ENCODE measurements around the gene GOLGA8S.
"Not testable (repeated sequence)": the region's sequence is repeated elsewhere in the genome, so short reads cannot be mapped to it uniquely, and the experiment has no call there.

GOLGA8S gene, protein sequence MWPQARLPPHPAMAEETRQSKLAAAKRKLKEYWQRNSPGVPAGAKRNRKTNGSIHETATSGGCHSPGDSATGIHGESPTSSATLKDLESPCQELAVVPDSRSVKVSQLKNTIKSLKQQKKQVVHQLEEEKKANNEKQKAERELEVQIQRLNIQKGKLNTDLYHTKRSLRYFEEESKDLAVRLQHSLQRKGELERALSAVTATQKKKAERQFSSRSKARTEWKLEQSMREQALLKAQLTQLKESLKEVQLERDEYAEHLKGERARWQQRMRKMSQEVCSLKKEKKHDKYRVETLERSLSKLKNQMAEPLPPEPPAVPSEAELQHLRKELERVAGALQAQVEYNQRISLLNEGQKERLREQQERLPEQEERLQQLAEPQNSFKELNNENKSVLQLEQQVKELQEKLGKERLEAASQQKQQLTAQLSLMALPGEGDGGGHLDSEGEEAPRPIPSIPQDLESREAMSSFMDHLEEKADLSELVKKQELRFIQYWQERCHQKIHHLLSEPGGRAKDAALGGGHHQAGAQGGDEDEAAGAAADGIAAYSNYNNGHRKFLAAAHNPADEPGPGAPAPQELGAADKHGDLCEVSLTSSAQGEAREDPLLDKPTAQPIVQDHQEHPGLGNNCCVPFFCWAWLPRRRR

DNA sequence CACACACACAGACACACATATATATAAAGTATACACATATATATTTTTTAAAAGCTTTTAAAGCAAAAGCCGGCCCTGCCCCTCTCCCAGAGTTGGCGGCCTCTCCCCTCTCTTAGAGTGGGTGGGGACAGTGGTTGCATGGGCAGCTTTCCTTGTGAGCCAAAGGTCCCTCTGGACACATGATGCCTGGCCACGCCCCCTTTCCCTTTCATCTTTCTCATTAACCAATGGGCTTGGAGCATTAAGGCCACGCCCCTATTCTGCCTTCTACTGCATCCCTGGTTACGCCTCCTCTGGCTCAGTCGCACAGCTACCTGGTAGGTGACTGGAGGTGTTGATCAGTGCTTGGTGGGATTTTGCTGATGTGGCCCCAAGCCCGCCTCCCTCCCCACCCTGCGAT lies at the start of gene GOLGA8S:
TSS of gene GOLGA8S (plus strand) at position 301 of the 400 bp plus-strand sequence. CDS start at position 363, 62 bp downstream.
- not testable (repeated sequence) for H3K4me3 Mint-ChIP-seq; H3K36me3 Mint-ChIP-seq (ENCODE audit: low read depth); H3K27ac Mint-ChIP-seq; H3K9me3 Mint-ChIP-seq; H3K27me3 Mint-ChIP-seq (ENCODE audit: low read depth); H3K4me1 Mint-ChIP-seq

DNA sequence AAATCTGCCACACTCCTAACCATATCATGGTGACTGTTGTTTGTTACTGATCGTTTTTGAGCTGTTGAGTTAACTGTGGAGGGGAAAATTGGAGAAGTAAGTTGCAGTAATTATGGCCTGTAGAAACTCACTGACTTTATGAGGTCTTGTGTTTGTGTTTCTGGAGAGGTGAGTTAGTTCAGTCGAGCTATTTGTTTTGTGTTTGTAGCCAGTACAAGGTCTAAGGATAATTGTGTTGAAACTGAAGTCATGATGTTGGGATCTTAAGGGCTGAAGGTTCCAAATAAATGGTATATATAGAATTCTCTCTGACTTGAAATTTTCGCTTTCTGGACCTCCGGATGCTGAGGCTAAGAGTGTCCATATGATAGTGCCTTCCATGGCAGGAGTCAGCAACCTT lies 49.7 kb upstream of the GOLGA8S start:
- H3K4me1 Mint-ChIP-seq; H3K27me3 Mint-ChIP-seq (ENCODE audit: low read depth); H3K9me3 Mint-ChIP-seq: not testable (repeated sequence)
- Mint-ChIP-seq H3K36me3 (ENCODE audit: low read depth) (peaks cover 22% of the 10 kb centered on the region), H3K27ac (peak overlapping the region; percentile 29 to 91 (median 84)), H3K4me3 (peak overlapping the region; percentile 89 to 93 (median 90))

DNA sequence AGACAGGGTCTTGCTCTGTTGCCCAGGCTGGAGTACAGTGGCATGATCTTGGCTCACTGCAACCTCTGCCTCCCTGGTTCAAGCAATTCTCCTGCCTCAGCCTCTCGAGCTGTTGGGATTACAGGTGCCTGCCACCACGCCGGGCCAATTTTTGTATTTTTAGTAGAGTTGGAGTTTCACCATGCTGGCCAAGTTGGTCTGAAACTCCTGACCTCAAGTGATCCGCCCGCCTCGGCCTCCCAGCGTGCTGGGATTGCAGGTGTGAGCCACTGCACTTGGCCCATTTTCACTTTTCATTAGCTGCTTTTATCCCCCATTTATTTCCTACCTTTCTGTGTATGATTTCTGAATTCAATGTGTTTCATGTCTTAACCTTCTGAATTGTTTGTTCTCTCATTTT lies 48.6 kb upstream of the GOLGA8S start:
- Mint-ChIP-seq H3K4me3 (peak overlapping the region; percentile 39 to 71 (median 70)), H3K36me3 (ENCODE audit: low read depth) (peaks cover 28% of the 10 kb centered on the region)
- H3K9me3 Mint-ChIP-seq; H3K27me3 Mint-ChIP-seq (ENCODE audit: low read depth); H3K4me1 Mint-ChIP-seq; H3K27ac Mint-ChIP-seq: not testable (repeated sequence)

- not testable (repeated sequence) for H3K27ac Mint-ChIP-seq
These were observed 43.3 kb upstream of the GOLGA8S start for GRCh38 chr15:23311233-23311632.

DNA sequence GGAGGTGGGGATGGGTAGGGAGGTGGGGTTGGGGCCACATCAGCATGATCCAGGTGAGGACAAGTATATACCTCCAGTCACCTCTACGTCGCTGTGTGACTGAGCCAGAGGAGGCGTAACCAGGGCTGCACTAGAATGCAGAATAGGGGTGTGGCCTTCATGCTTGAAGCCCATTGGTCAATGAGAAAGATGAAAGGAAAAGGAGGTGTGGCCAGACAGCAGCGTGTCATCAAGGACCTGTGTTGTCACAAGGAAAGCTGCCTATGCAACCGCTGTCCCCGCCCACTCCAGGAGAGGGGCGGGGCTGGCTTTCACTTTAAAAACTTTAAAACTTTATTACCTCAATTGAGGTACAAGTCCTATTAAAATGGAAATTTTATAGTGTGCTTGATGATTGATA lies 20.5 kb upstream of the GOLGA8S start, which contains the start of gene GOLGA6L26:
TSS of gene GOLGA6L26 (minus strand) at position 101 of the 400 bp plus-strand sequence. CDS start at position 40, 61 bp downstream.
- H3K4me3 Mint-ChIP-seq; H3K9me3 Mint-ChIP-seq; H3K36me3 Mint-ChIP-seq (ENCODE audit: low read depth); H3K27ac Mint-ChIP-seq; H3K27me3 Mint-ChIP-seq (ENCODE audit: low read depth); H3K4me1 Mint-ChIP-seq: not testable (repeated sequence)

More at GRCh38 chr15:23311233-23311632, 43.3 kb upstream of the GOLGA8S start:
- not testable (repeated sequence) for H3K4me1 Mint-ChIP-seq; H3K27me3 Mint-ChIP-seq (ENCODE audit: low read depth); H3K4me3 Mint-ChIP-seq; H3K9me3 Mint-ChIP-seq
- peaks cover 30% of the 10 kb centered on the region for H3K36me3 Mint-ChIP-seq (ENCODE audit: low read depth)

DNA sequence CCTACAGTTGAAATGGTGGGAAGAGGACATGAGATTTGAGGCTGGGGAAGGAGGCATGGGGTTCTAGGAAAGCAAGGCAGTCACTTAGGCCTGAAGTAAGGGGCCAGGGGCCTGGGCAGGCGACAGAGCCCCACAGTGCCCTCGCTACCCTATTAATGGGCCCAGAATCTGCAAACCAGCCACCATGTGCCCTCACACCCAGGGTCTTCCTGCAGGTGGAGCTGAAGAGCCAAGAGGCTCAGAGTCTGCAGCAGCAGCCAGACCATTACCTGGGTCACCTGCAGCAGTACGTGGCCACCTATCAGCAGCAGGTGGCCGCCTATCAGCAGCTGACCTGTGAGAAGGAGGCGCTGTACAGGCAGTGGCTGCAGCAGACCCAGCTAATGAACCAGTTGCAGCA lies 8.1 kb downstream of the GOLGA8S start:
- H3K4me1 Mint-ChIP-seq; H3K36me3 Mint-ChIP-seq (ENCODE audit: low read depth); H3K9me3 Mint-ChIP-seq; H3K4me3 Mint-ChIP-seq; H3K27me3 Mint-ChIP-seq (ENCODE audit: low read depth); H3K27ac Mint-ChIP-seq: not testable (repeated sequence)

GRCh38 chr15:23364261-23364660 lies 9.7 kb downstream of the GOLGA8S start:
- H3K9me3 Mint-ChIP-seq; H3K27me3 Mint-ChIP-seq (ENCODE audit: low read depth); H3K4me1 Mint-ChIP-seq; H3K27ac Mint-ChIP-seq; H3K4me3 Mint-ChIP-seq; H3K36me3 Mint-ChIP-seq (ENCODE audit: low read depth): not testable (repeated sequence)

GRCh38 chr15:23370578-23370977 lies 16.0 kb downstream of the GOLGA8S start:
- Mint-ChIP-seq H3K4me3 (no peak overlapping the region), H3K9me3 (peaks cover 2% of the 10 kb centered on the region), H3K36me3 (ENCODE audit: low read depth) (no peaks in the 10 kb centered on the region), H3K27me3 (ENCODE audit: low read depth) (no peaks in the 10 kb centered on the region), H3K4me1 (no peaks in the 10 kb centered on the region), H3K27ac (no peak overlapping the region)
- TF ChIP-seq CTCF (IDR thresholded peaks at IDR 0.05; ENCODE audit: unreplicated experiment in 3 of 3) = no peak

DNA sequence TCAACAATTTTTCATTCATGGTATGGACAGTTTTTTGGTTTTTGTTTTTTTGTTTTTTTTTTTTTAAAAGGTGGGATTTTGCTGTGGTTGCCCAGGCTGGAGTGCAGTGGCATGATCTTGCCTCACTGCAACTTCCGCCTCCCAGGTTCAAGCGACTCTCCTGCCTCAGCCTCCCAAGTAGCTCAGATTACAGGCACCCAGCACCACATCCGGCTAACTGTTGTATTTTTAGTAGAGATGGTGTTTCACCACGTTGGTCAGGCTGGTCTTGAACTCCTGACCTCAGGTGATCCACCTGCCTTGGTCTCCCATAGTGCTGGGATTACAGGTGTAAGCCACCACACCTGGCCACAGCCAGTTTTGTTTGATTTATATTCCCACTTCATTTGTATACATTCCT lies 16.6 kb downstream of the GOLGA8S start:
- not testable (repeated sequence) for H3K27ac Mint-ChIP-seq; H3K27me3 Mint-ChIP-seq (ENCODE audit: low read depth); H3K4me3 Mint-ChIP-seq; H3K9me3 Mint-ChIP-seq; H3K36me3 Mint-ChIP-seq (ENCODE audit: low read depth); H3K4me1 Mint-ChIP-seq

DNA sequence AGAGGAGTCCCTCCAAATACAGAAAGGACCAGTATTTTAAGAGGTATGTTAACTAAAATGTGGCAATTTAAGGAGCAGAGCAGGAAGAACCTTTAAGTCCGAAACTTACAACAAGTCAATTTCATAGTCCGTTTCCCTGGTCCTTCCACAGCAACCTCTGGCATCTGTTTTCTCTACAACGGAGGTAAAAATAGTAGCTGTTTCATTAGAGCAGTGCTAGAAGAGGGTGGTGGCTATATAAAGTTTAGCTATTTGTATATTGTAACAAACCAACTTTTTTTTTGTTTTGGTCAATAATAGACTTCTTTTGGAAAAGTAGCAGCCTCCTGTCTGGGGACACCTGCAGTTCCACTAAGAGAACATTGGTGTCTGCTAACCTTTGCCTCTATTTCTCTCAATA lies 17.3 kb downstream of the GOLGA8S start:
- H3K27me3 Mint-ChIP-seq (ENCODE audit: low read depth); H3K36me3 Mint-ChIP-seq (ENCODE audit: low read depth); H3K4me3 Mint-ChIP-seq: not testable (repeated sequence)

More for the DNA sequence above, 17.3 kb downstream of the GOLGA8S start:
- not testable (repeated sequence) for H3K27ac Mint-ChIP-seq, H3K9me3 Mint-ChIP-seq, H3K4me1 Mint-ChIP-seq
